GM19043 (cell line): ENCODE results near the gene RHOV.
A peak's percentile ranks its signal among the peaks of the same experiment; 100 is the strongest.

ENCODE experiments used
- ATAC-seq: cut with Tn5 transposase; IDR thresholded peaks from one replicate; pipeline ENCODE4 v1.9.1; 2021; ENCODE audit warnings: low read depth; ENCODE audit not compliant: unreplicated experiment

The RHOV gene

GRCh38 chr15:40906091-40906990 lies 32.3 kb upstream of the RHOV start:
- ATAC-seq: peak; percentile 60

GRCh38 chr15:40904552-40905201 lies 30.6 kb upstream of the RHOV start:
- ATAC-seq: no peak

- ATAC-seq: no peak
These were observed 28.8 kb upstream of the RHOV start for GRCh38 chr15:40902605-40903561.

GRCh38 chr15:40901053-40901443 lies 27.0 kb upstream of the RHOV start:
- ATAC-seq: no peak

GRCh38 chr15:40900256-40901052 lies 26.4 kb upstream of the RHOV start:
- ATAC-seq: no peak

- no peak for ATAC-seq
These were observed 25.6 kb upstream of the RHOV start for GRCh38 chr15:40899536-40900207.

- no peak for ATAC-seq
These were observed 20.8 kb upstream of the RHOV start for GRCh38 chr15:40894681-40895448.

- peak; percentile 90 for ATAC-seq
These were observed 20.0 kb upstream of the RHOV start, which contains the start of gene VPS18 for GRCh38 chr15:40893733-40894680. TSS of gene VPS18 (plus strand) at chr15:40894450. CDS start at chr15:40894769, 319 bp downstream.

GRCh38 chr15:40893019-40893670 lies 19.1 kb upstream of the RHOV start:
- ATAC-seq: no peak

- ATAC-seq: no peak
These were observed 18.5 kb upstream of the RHOV start for GRCh38 chr15:40892447-40893012.

- no peak for ATAC-seq
These were observed 17.9 kb upstream of the RHOV start for GRCh38 chr15:40891810-40892446.

GRCh38 chr15:40891138-40891537 lies 17.1 kb upstream of the RHOV start:
- ATAC-seq: no peak

GRCh38 chr15:40889112-40889511 lies 15.1 kb upstream of the RHOV start:
- ATAC-seq: no peak

- ATAC-seq: no peak
These were observed 12.6 kb upstream of the RHOV start for GRCh38 chr15:40886586-40886985.

- no peak for ATAC-seq
These were observed 7.3 kb upstream of the RHOV start for GRCh38 chr15:40881351-40881750.

GRCh38 chr15:40879609-40880008 lies 5.6 kb upstream of the RHOV start:
- no peak for ATAC-seq
